Glutamatergic neuron (in vitro differentiated cells): ENCODE measurements around the gene GPC6. TPM values are rescaled to one million over a fixed set of nuclear protein-coding genes. Genes with fewer than 3 reads are reported as not detected.

ENCODE experiments used
- DNase-seq: peaks from one replicate; pipeline ENCODE4 v3.0.0; 2022
- H3K27ac Mint-ChIP-seq: one replicate; pipeline ENCODE4 v1.8.0; 2020; ENCODE audit warnings: mild to moderate bottlenecking, mixed read lengths, inconsistent platforms; ENCODE audit not compliant: unreplicated experiment
- H3K27me3 Mint-ChIP-seq: one replicate; pipeline ENCODE4 v1.8.0; 2020; ENCODE audit warnings: mild to moderate bottlenecking, moderate library complexity, mixed read lengths, inconsistent platforms; ENCODE audit not compliant: unreplicated experiment
- H3K36me3 Mint-ChIP-seq: one replicate; pipeline ENCODE4 v1.8.0; 2020; ENCODE audit warnings: mild to moderate bottlenecking, mixed read lengths, inconsistent platforms; ENCODE audit not compliant: unreplicated experiment
- H3K4me1 Mint-ChIP-seq: one replicate; pipeline ENCODE4 v1.8.0; 2020; ENCODE audit warnings: mild to moderate bottlenecking, low read depth, mixed read lengths, inconsistent platforms; ENCODE audit not compliant: unreplicated experiment
- H3K4me3 Mint-ChIP-seq: one replicate; pipeline ENCODE4 v1.8.0; 2020; ENCODE audit warnings: mild to moderate bottlenecking, mixed read lengths, inconsistent platforms; ENCODE audit not compliant: unreplicated experiment
- H3K9me3 Mint-ChIP-seq: one replicate; pipeline ENCODE4 v1.8.0; 2020; ENCODE audit warnings: mild to moderate bottlenecking, moderate library complexity, mixed read lengths, inconsistent platforms; ENCODE audit not compliant: unreplicated experiment
- total RNA-seq: library from RNA; stranded (reverse); fragmentation: NEBNext Ultra II Directional; extraction: Animal tissue kit (Norgen Biotek cat#: 25700); gene quantifications from one replicate; pipeline ENCODE4 v1.2.1, GENCODE V29; 2021; ENCODE audit not compliant: unreplicated experiment
- TF ChIP-seq, protein P1 (sequence below): fragments of 200-600 bp; sonication (generic); IDR thresholded peaks from one replicate; pipeline ENCODE4 v1.5.0; 2021; ENCODE audit not compliant: partially characterized antibody, unreplicated experiment

Gene GPC6
- total RNA-seq, 1 donor from 2014 or later: 11.8 TPM

DNA sequence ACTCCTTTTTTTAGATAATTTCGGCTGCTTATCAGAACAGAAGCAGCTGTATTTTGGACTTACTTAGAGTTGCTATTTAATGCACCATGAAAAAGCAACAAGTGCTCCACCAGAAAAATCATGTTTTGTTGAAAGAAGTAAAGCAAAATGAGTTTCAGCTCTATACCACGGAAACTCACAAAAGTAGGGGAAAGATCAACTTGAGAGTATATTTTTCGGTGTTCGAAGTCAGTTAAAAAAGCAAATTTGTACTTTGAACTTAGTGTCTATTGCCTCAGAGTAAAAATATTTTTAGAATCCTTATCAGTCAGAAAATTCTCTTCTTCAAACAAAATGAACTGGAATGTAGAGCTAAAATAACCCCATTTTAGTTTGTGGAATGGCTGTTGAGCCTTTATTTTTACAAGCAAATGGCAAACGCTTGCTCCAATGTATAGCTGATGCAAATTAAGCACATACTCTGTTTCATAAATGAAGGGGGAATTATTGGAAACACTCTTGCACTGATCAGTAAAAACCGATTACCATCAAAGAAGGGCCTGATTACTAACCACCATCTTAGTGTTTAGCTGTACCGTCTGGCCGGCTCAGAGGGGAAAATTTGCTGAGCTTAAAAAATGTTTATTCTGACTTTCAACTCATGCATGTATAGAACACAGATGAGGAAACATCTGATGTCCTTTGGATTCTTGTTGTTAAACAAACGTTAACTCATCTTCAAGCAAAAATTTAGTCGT is 540.7 kb downstream of the GPC6 start:
- peaks cover 1% of the 10 kb centered on the region for H3K9me3 Mint-ChIP-seq

DNA sequence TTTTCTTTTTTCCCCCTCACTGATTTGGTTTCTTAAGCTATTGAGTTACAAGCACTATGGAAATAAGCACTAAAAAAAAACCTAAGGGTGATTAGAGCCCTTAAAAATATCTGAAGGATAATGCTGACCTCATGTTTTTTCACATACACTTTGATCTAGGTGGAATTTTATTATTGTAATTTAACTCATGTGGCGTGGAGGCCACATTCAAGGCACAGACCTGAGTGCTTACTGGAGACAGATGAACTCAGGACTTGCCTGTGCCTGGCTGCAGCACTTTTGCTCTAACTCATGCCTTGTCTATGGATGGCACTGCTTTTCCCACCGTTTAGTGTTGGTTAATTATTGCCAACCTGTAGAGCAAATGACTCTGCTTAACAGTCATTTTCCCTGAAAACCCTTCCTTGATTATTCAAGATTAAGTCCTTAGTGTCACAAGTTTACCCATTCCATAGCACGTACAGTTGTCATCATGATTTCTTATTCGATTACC is 541.4 kb downstream of the GPC6 start:
- Mint-ChIP-seq H3K4me3 (no peak overlapping the region), H3K27me3 (no peaks in the 10 kb centered on the region), H3K27ac (no peak overlapping the region), H3K36me3 (no peaks in the 10 kb centered on the region), H3K4me1 (peaks cover 44% of the 10 kb centered on the region), H3K9me3 (peaks cover 1% of the 10 kb centered on the region)
- no peak for DNase-seq
- TF ChIP-seq, protein P1, sequence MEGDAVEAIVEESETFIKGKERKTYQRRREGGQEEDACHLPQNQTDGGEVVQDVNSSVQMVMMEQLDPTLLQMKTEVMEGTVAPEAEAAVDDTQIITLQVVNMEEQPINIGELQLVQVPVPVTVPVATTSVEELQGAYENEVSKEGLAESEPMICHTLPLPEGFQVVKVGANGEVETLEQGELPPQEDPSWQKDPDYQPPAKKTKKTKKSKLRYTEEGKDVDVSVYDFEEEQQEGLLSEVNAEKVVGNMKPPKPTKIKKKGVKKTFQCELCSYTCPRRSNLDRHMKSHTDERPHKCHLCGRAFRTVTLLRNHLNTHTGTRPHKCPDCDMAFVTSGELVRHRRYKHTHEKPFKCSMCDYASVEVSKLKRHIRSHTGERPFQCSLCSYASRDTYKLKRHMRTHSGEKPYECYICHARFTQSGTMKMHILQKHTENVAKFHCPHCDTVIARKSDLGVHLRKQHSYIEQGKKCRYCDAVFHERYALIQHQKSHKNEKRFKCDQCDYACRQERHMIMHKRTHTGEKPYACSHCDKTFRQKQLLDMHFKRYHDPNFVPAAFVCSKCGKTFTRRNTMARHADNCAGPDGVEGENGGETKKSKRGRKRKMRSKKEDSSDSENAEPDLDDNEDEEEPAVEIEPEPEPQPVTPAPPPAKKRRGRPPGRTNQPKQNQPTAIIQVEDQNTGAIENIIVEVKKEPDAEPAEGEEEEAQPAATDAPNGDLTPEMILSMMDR: no peak

More for the DNA sequence above, 540.7 kb downstream of the GPC6 start:
- Mint-ChIP-seq H3K4me1 (peaks cover 44% of the 10 kb centered on the region), H3K4me3 (no peak overlapping the region), H3K27me3 (no peaks in the 10 kb centered on the region), H3K36me3 (no peaks in the 10 kb centered on the region), H3K27ac (no peak overlapping the region)
- DNase-seq: no peak
- TF ChIP-seq, protein P1: no peak

DNA sequence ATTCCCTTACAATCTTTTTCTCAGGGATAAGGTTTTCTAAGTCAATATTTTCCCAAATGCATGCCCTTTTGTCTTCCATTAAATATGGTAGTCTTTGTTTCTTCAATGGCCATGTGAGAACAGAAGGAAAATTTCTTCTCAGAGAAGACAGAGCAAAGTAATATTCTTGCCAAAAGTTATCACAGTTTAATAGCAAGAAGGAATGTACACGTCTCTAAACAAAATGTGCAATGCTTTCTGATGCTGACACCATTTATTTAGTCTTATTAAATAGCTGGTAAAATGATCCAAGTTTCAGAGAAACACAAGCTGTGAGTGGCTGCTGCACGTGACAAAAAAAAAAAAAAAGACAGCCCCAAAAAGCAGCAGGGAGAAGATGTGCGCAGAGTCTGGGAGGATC is 542.5 kb downstream of the GPC6 start:
- Mint-ChIP-seq H3K36me3 (no peaks in the 10 kb centered on the region), H3K9me3 (peaks cover 1% of the 10 kb centered on the region), H3K4me3 (no peak overlapping the region), H3K27me3 (no peaks in the 10 kb centered on the region), H3K27ac (peak overlapping the region; percentile 14), H3K4me1 (peaks cover 44% of the 10 kb centered on the region)
- TF ChIP-seq, protein P1: no peak
- no peak for DNase-seq

DNA sequence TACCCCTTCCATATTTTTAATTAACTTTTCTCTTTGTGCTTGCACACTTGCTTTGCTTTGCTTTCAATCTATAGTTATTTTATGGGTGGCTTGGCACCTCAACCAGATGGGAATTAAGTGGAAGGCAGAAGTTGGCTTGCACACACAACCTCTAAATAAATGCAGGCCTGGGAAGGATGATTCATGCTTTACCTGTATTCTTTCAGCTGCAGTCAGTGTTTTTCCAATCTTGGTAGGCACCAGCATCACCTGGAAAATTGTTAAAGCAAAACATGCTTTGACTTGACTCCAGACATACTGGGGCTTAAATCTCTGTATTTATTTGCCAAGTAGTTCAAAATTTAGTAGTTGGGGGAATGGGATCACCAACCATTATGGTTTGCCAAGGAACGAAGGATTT is 543.0 kb downstream of the GPC6 start:
- Mint-ChIP-seq H3K9me3 (peaks cover 1% of the 10 kb centered on the region), H3K27ac (peak overlapping the region; percentile 14), H3K4me3 (no peak overlapping the region), H3K4me1 (peaks cover 44% of the 10 kb centered on the region), H3K27me3 (no peaks in the 10 kb centered on the region), H3K36me3 (no peaks in the 10 kb centered on the region)
- TF ChIP-seq, protein P1: no peak
- no peak for DNase-seq

DNA sequence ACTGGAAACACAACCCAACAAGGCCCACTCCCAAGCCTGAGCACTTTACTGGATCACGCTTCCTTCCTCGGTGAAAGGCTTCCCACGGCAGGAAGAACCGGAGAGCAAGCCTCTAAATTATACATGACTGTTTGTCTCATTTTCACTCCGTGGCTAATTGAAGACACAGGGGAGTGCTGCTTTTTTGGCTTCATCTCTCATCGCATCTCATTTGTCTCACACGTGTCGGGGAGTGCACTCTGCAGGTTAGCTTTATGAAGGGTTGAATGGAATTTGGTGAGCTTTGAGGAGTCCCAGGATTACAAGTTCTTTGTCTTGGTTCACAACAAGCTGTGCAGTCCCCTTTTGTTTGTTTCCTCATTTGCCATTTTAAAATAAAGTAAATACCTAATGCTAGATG is 544.6 kb downstream of the GPC6 start:
- TF ChIP-seq, protein P1: no peak
- no peaks in the 10 kb centered on the region for H3K27me3 Mint-ChIP-seq
- H3K36me3 Mint-ChIP-seq: no peaks in the 10 kb centered on the region
- peaks cover 1% of the 10 kb centered on the region for H3K9me3 Mint-ChIP-seq
- DNase-seq: peak; percentile 33
- H3K4me3 Mint-ChIP-seq: peak overlapping the region; percentile 53
- H3K4me1 Mint-ChIP-seq: peaks cover 44% of the 10 kb centered on the region
- H3K27ac Mint-ChIP-seq: peak overlapping the region; percentile 94
